Body of pancreas (tissue), 4 donors: Measurements from ENCODE around the gene MYH7.

ENCODE experiments used
- CTCF ChIP-seq, 7 experiments: fragments of 450-650 bp in 4 of 7; fragments of 200-600 bp in 3 of 7; sonication (generic) in 3 of 7; IDR thresholded peaks; one replicate each; pipeline ENCODE4 v1.5.1; 2016 to 2019; ENCODE audit warnings: antibody characterized with exemption in 7 of 7
- POLR2A ChIP-seq, 3 donors: fragments of 450-650 bp; IDR thresholded peaks; one replicate each; pipeline ENCODE4 v1.6.1; 2016; ENCODE audit warnings: antibody characterized with exemption in 3 of 3, mild to moderate bottlenecking in 2 of 3

GRCh38 chr14:23481362-23481970, 46.0 kb upstream of the MYH7 start:
- TF ChIP-seq CTCF (IDR thresholded peaks at IDR 0.05) (no peak), POLR2A (IDR thresholded peaks at IDR 0.05) (no peak)
